Measurements from ENCODE around the gene ZNF337. TPM values are rescaled to one million over a fixed set of nuclear protein-coding genes. Genes with fewer than 3 reads are reported as not detected.
"Not testable (repeated sequence)": the region's sequence is repeated elsewhere in the genome, so short reads cannot be mapped to it uniquely, and the experiment has no call there.

The ZNF337 gene
- total RNA-seq, 2 donors from 2014 or later = 6.2 to 9.1 TPM

- Histone ChIP-seq H3K27ac (no peak overlapping the region), H3K9me3 (peaks cover 4 to 47% of the 10 kb centered on the region in 2 donors), H3K4me1 (no peaks in the 10 kb centered on the region), H3K27me3 (no peaks in the 10 kb centered on the region), H3K4me3 (no peak overlapping the region), H3K36me3 (no peaks in the 10 kb centered on the region)
- TF ChIP-seq CTCF (IDR thresholded peaks at IDR 0.05) = no peak
- no peak for DNase-seq (ENCODE audit: low spot score)
Observed at GRCh38 chr20:25723975-25724374, 27.3 kb upstream of the ZNF337 start.

GRCh38 chr20:25720285-25720684 lies 23.6 kb upstream of the ZNF337 start:
- Histone ChIP-seq H3K27me3 (no peaks in the 10 kb centered on the region), H3K9me3 (peaks cover 0 to 28% of the 10 kb centered on the region in 2 donors), H3K4me3 (no peak overlapping the region), H3K36me3 (no peaks in the 10 kb centered on the region), H3K4me1 (no peaks in the 10 kb centered on the region), H3K27ac (no peak overlapping the region)
- TF ChIP-seq CTCF (IDR thresholded peaks at IDR 0.05) = no peak
- no peak for DNase-seq (ENCODE audit: low spot score)

GRCh38 chr20:25718896-25719809 lies 22.5 kb upstream of the ZNF337 start:
- H3K27me3 ChIP-seq; H3K27ac ChIP-seq; H3K4me1 ChIP-seq; DNase-seq (ENCODE audit: low spot score); H3K36me3 ChIP-seq; H3K4me3 ChIP-seq: not testable (repeated sequence)
- peaks cover 0 to 16% of the 10 kb centered on the region in 2 donors for H3K9me3 ChIP-seq

- Histone ChIP-seq H3K4me3 (no peak overlapping the region), H3K27me3 (no peaks in the 10 kb centered on the region), H3K36me3 (no peaks in the 10 kb centered on the region), H3K27ac (no peak overlapping the region), H3K4me1 (no peaks in the 10 kb centered on the region), H3K9me3 (peaks cover 0 to 8% of the 10 kb centered on the region in 2 donors)
- TF ChIP-seq CTCF (IDR thresholded peaks at IDR 0.05) = no peak
- no peak for DNase-seq (ENCODE audit: low spot score)
Observed at GRCh38 chr20:25707695-25708094, 11.0 kb upstream of the ZNF337 start.

GRCh38 chr20:25706793-25707192 lies 10.1 kb upstream of the ZNF337 start:
- Histone ChIP-seq H3K4me3 (no peak overlapping the region), H3K9me3 (peaks cover 0 to 3% of the 10 kb centered on the region in 2 donors), H3K27me3 (no peaks in the 10 kb centered on the region), H3K4me1 (no peaks in the 10 kb centered on the region), H3K36me3 (no peaks in the 10 kb centered on the region), H3K27ac (no peak overlapping the region)
- no peak for TF ChIP-seq CTCF (IDR thresholded peaks at IDR 0.05)
- DNase-seq (ENCODE audit: low spot score) = no peak

GRCh38 chr20:25705830-25706351 lies 9.2 kb upstream of the ZNF337 start:
- no peaks in the 10 kb centered on the region for H3K4me1 ChIP-seq
- DNase-seq (ENCODE audit: low spot score) = no peak
- TF ChIP-seq CTCF (IDR thresholded peaks at IDR 0.05) = no peak

GRCh38 chr20:25704303-25704702 lies 7.7 kb upstream of the ZNF337 start:
- not testable (repeated sequence) for H3K4me3 ChIP-seq; H3K36me3 ChIP-seq; H3K27me3 ChIP-seq; DNase-seq (ENCODE audit: low spot score); H3K27ac ChIP-seq; H3K4me1 ChIP-seq
- peaks cover 0 to 17% of the 10 kb centered on the region in 2 donors for H3K9me3 ChIP-seq

More at GRCh38 chr20:25705830-25706351, 9.2 kb upstream of the ZNF337 start:
- Histone ChIP-seq H3K9me3 (peaks cover 0 to under 1% of the 10 kb centered on the region in 2 donors), H3K27me3 (no peaks in the 10 kb centered on the region), H3K4me3 (no peak overlapping the region), H3K27ac (no peak overlapping the region), H3K36me3 (no peaks in the 10 kb centered on the region)

- H3K27me3 ChIP-seq; DNase-seq (ENCODE audit: low spot score); H3K27ac ChIP-seq; H3K4me1 ChIP-seq; H3K36me3 ChIP-seq; H3K4me3 ChIP-seq: not testable (repeated sequence)
- H3K9me3 ChIP-seq = peaks cover 0 to 19% of the 10 kb centered on the region in 2 donors
Observed at GRCh38 chr20:25700835-25701234, 4.2 kb upstream of the ZNF337 start.
